IMR-90 (cell line): ENCODE data around the gene TNS1. TPM values are rescaled to one million over a fixed set of nuclear protein-coding genes. Genes with fewer than 3 reads are reported as not detected.

Experiments
- ATAC-seq: fragments of 200-7000 bp; cut with Tn5 transposase; 2 replicates; pipeline ENCODE4 v1.9.1; 2020; ENCODE audit warnings: low read depth, mild to moderate bottlenecking, moderate library complexity
- BruUV-seq: library from RNA; stranded (reverse); fragments of 400-500 nt; replicated peaks from 2 replicates; lab custom pipeline; 2021; lab: Mats Ljungman, UMichigan
- CTCF ChIA-PET: fragments of 300-600 bp; formaldehyde crosslinking; extraction: SDS; loops from one replicate; lab custom pipeline; 2021; ENCODE audit warnings: antibody characterized with exemption; lab: Yijun Ruan, JAX
- POLR2A ChIA-PET: fragments of 300-600 bp; sonication (Branson Sonifier 250); formaldehyde crosslinking; loops from one replicate; lab custom pipeline; 2022; ENCODE audit warnings: antibody characterized with exemption; ENCODE audit not compliant: unreplicated experiment; lab: Charles Lee
- DNase-seq: peaks from one replicate; pipeline ENCODE4 v3.0.0; 2013
- H2AFZ ChIP-seq: replicated peaks from 2 replicates; pipeline ENCODE3; 2013; ENCODE audit warnings: low read length, mild to moderate bottlenecking; ENCODE audit not compliant: poor library complexity
- H2AK5ac ChIP-seq: 2 replicates; pipeline ENCODE4 v1.6.1; 2013; ENCODE audit warnings: low read depth, low read length, inconsistent platforms
- H2AK9ac ChIP-seq: replicated peaks from 2 replicates; pipeline ENCODE3; 2013; ENCODE audit warnings: mild to moderate bottlenecking, low read depth, low read length, moderate library complexity; ENCODE audit not compliant: poor library complexity
- H2BK120ac ChIP-seq: 2 replicates; pipeline ENCODE4 v1.6.1; 2013; ENCODE audit warnings: low read depth, low read length, inconsistent platforms
- H2BK15ac ChIP-seq: 3 replicates; pipeline ENCODE4 v1.6.1; 2013; ENCODE audit warnings: low read depth, low read length, inconsistent platforms
- H2BK20ac ChIP-seq: 2 replicates; pipeline ENCODE4 v1.6.1; 2013; ENCODE audit warnings: low read depth, mild to moderate bottlenecking, inconsistent platforms, low read length, moderate library complexity
- H2BK5ac ChIP-seq: 2 replicates; pipeline ENCODE4 v1.6.1; 2013; ENCODE audit warnings: mild to moderate bottlenecking, low read depth, low read length, inconsistent platforms; ENCODE audit not compliant: poor library complexity, severe bottlenecking
- H3K14ac ChIP-seq: replicated peaks from 2 replicates; pipeline ENCODE4 v1.6.1; 2013; ENCODE audit warnings: low read depth, low read length, inconsistent platforms
- H3K18ac ChIP-seq: 2 replicates; pipeline ENCODE4 v1.6.1; 2013; ENCODE audit warnings: low read depth, low read length, control low read depth
- H3K23ac ChIP-seq: 2 replicates; pipeline ENCODE4 v1.6.1; 2013; ENCODE audit warnings: low read depth, low read length, inconsistent platforms
- H3K27ac ChIP-seq: 2 replicates; pipeline ENCODE4 v1.5.1; 2013; ENCODE audit warnings: mild to moderate bottlenecking, control low read depth, low read length; ENCODE audit not compliant: insufficient read depth
- H3K27me3 ChIP-seq: 2 replicates; pipeline ENCODE4 v1.6.1; 2013; ENCODE audit warnings: low read length; ENCODE audit not compliant: control insufficient read depth, insufficient read depth
- H3K36me3 ChIP-seq: 2 replicates; pipeline ENCODE4 v1.6.1; 2013; ENCODE audit warnings: low read length, mixed read lengths; ENCODE audit not compliant: control insufficient read depth, insufficient read depth
- H3K4ac ChIP-seq: 2 replicates; pipeline ENCODE4 v1.6.1; 2013; ENCODE audit warnings: low read depth, low read length, inconsistent platforms
- H3K4me1 ChIP-seq: 2 replicates; pipeline ENCODE4 v1.6.1; 2013; ENCODE audit warnings: low read length, mixed read lengths; ENCODE audit not compliant: control insufficient read depth, insufficient read depth
- H3K4me2 ChIP-seq: 2 replicates; pipeline ENCODE4 v1.6.1; 2013; ENCODE audit warnings: low read depth, mild to moderate bottlenecking, control low read depth, low read length, moderate library complexity
- H3K4me3 ChIP-seq: 2 replicates; pipeline ENCODE4 v1.5.1; 2013; ENCODE audit warnings: low read depth, mild to moderate bottlenecking, control low read depth, low read length, moderate library complexity; ENCODE audit not compliant: insufficient read depth
- H3K56ac ChIP-seq: 2 replicates; pipeline ENCODE4 v1.6.1; 2013; ENCODE audit warnings: low read length, inconsistent platforms; ENCODE audit not compliant: insufficient read depth; ENCODE audit errors: extremely low read depth
- H3K79me1 ChIP-seq, 2 experiments: 2 replicates each; pipeline ENCODE4 v1.6.1; 2013; ENCODE audit warnings: low read length in 2 of 2, inconsistent platforms in 1 of 2, low read depth in 1 of 2
- H3K9ac ChIP-seq: 2 replicates; pipeline ENCODE4 v1.6.1; 2013; ENCODE audit warnings: low read depth, low read length, control low read depth
- H3K9me1 ChIP-seq: 2 replicates; pipeline ENCODE4 v1.6.1; 2013; ENCODE audit warnings: low read length, inconsistent platforms; ENCODE audit not compliant: insufficient read depth
- H3K9me3 ChIP-seq: 2 replicates; pipeline ENCODE4 v1.6.1; 2013; ENCODE audit warnings: low read length; ENCODE audit not compliant: control insufficient read depth, insufficient read depth
- H4K20me1 ChIP-seq: 2 replicates; pipeline ENCODE4 v1.6.1; 2013; ENCODE audit warnings: low read length, inconsistent platforms; ENCODE audit not compliant: insufficient read depth
- H4K5ac ChIP-seq: 2 replicates; pipeline ENCODE4 v1.6.1; 2013; ENCODE audit warnings: mild to moderate bottlenecking, low read depth, low read length, control low read depth
- H4K8ac ChIP-seq, 2 experiments: 2 replicates each; pipeline ENCODE4 v1.6.1; 2013; ENCODE audit warnings: low read depth in 2 of 2, low read length in 2 of 2, control low read depth in 1 of 2, inconsistent platforms in 1 of 2
- H4K91ac ChIP-seq: 2 replicates; pipeline ENCODE4 v1.6.1; 2013; ENCODE audit warnings: low read depth, low read length, inconsistent platforms; ENCODE audit not compliant: insufficient read depth
- BHLHE40 ChIP-seq: fragments of 150-350 bp; IDR thresholded peaks from 2 replicates; pipeline ENCODE4 v1.6.1; 2016; ENCODE audit warnings: mild to moderate bottlenecking, low read depth, low read length
- CEBPB ChIP-seq: IDR thresholded peaks from 2 replicates; pipeline ENCODE4 v1.6.1; 2012; ENCODE audit warnings: low read depth, low read length, improper control_type of control experiment
- CHD1 ChIP-seq: IDR thresholded peaks from 2 replicates; pipeline ENCODE4 v1.6.1; 2012; ENCODE audit warnings: low read depth, low read length, improper control_type of control experiment
- CTCF ChIP-seq: conservative IDR thresholded peaks from 2 replicates; pipeline ENCODE4 v1.5.1; 2012; ENCODE audit warnings: mild to moderate bottlenecking, low read depth, low read length, improper control_type of control experiment
- ELK1 ChIP-seq: fragments of 150-350 bp; IDR thresholded peaks from 2 replicates; pipeline ENCODE4 v1.6.1; 2016; ENCODE audit warnings: low read depth, mild to moderate bottlenecking, low read length, moderate library complexity, borderline replicate concordance
- FOS ChIP-seq: fragments of 150-350 bp; IDR thresholded peaks from 2 replicates; pipeline ENCODE4 v1.6.1; 2016; ENCODE audit warnings: low read depth, low read length
- MAFK ChIP-seq: IDR thresholded peaks from 2 replicates; pipeline ENCODE4 v1.6.1; 2012; ENCODE audit warnings: low read depth, low read length, improper control_type of control experiment
- NFE2L2 ChIP-seq: fragments of 150-350 bp; IDR thresholded peaks from 2 replicates; pipeline ENCODE4 v1.6.1; 2016; ENCODE audit warnings: low read depth, mild to moderate bottlenecking, low read length
- POLR2A ChIP-seq: IDR thresholded peaks from 2 replicates; pipeline ENCODE4 v1.6.1; 2012; ENCODE audit warnings: mild to moderate bottlenecking, low read depth, low read length
- RCOR1 ChIP-seq: IDR thresholded peaks from 2 replicates; pipeline ENCODE4 v1.6.1; 2012; ENCODE audit warnings: mild to moderate bottlenecking, low read length, improper control_type of control experiment; ENCODE audit not compliant: insufficient replicate concordance
- RFX5 ChIP-seq: IDR thresholded peaks from 2 replicates; pipeline ENCODE4 v1.8.0; 2012; ENCODE audit warnings: low read depth, mild to moderate bottlenecking, low read length, moderate library complexity
- USF2 ChIP-seq: fragments of 150-350 bp; IDR thresholded peaks from 2 replicates; pipeline ENCODE4 v1.6.1; 2017; ENCODE audit warnings: mild to moderate bottlenecking, antibody characterized with exemption, low read length, low read depth
- WGBS, 2 experiments: methylation state at CpG; one replicate each; pipeline versions ENCODE4 v1.1.5 to v1.1.7; 2013; ENCODE audit warnings: missing lambda C conversion rate in 2 of 2; ENCODE audit not compliant: insufficient read length in 1 of 2; ENCODE audit errors: extremely low coverage in 2 of 2; 5-methylcytosine and 5-hydroxymethylcytosine counted together
- dilution Hi-C: fragments of 300-500 bp; cut with HindIII; formaldehyde crosslinking; loops from one replicate; pipeline ENCODE4 v1.14.3; 2018; ENCODE audit warnings: low sequenced_read_pairs; ENCODE audit not compliant: unreplicated experiment
- in situ Hi-C: fragments of 300-500 bp; cut with MboI; formaldehyde crosslinking; loops from 3 replicates; pipeline ENCODE4 v1.14.3; 2019; ENCODE audit warnings: low sequenced_read_pairs, inconsistent platforms, mixed read lengths
- intact Hi-C: fragments of 100-400 bp; cut with micrococcal nuclease; formaldehyde crosslinking; loops from 2 replicates; pipeline ENCODE4 v1.10.0; 2022
- polyA plus RNA-seq, 3 experiments: library from polyadenylated mRNA; depleted of rRNA; stranded (reverse); fragments of >200 nt; gene quantifications; 2 replicates each; pipeline ENCODE4 v1.2.3, GENCODE V29; 2012; ENCODE audit warnings: low replicate concordance in 1 of 3
- total RNA-seq: library from RNA; depleted of rRNA; stranded (reverse); fragments of >200 nt; gene quantifications from 2 replicates; pipeline ENCODE4 v1.2.3, GENCODE V29; 2012

Gene TNS1
- total and polyA plus RNA-seq, 2 of the 4 experiments (the other 2 are of a cell fraction): 41.1 to 45.2 TPM

DNA sequence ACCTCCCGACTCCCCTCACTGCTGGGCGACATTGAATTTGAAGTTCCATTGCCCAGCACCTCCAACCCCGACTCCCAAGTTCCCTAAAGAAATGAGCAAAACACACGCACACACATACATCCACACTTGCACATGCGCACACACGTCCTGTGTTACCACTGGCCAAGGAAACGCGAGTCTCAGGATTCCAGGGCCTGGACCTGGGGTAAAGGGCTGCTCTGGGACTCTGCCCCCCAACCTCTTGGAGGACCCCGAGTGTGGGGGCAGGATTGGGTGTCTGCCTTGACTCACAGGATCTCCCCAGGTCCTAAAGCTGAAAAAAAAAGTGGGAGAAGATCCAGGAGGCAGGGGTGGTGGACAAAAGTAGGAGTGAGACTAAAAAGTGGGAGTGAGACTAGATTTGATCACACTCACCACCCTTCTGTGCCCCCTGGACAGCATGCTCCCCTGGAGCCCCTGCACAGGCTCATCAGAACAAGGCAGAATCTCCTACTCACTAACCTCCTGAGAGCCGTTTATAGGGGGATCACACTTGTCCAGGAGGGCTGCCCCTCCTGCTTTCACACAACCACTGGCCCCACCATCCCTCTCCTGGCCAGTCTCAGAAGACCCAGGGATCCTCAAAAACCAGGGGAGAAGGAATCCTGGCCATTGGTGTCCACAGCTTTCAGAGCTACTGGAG is 202.2 kb downstream of the TNS1 start:
- no peak for ATAC-seq
- Histone ChIP-seq H2AK9ac (no peak overlapping the region), H3K9ac (no peak overlapping the region), H2AFZ (no peak overlapping the region), H2BK15ac (no peak overlapping the region), H3K4ac (no peak overlapping the region), H3K4me1 (peaks cover 3% of the 10 kb centered on the region; the same call in 1 of the 2 replicates), H3K9me1 (peaks cover 14% of the 10 kb centered on the region), H2AK5ac (no peak overlapping the region), H4K5ac (no peak overlapping the region), H3K14ac (no peak overlapping the region), H3K36me3 (peaks cover 47% of the 10 kb centered on the region), H2BK120ac (no peak overlapping the region), H3K27me3 (no peaks in the 10 kb centered on the region), H3K56ac (no peak overlapping the region), H2BK20ac (no peak overlapping the region), H4K91ac (no peak overlapping the region), H3K23ac (no peak overlapping the region), H3K27ac (no peak overlapping the region), H3K79me1 (peaks cover 2 to 7% of the 10 kb centered on the region in 2 experiments; a peak in 3 of 4 replicates), H3K18ac (no peak overlapping the region), H3K4me2 (no peak overlapping the region), H3K4me3 (no peak overlapping the region), H2BK5ac (no peak overlapping the region), H4K8ac (no peak overlapping the region), H4K20me1 (peaks cover 19% of the 10 kb centered on the region), H3K9me3 (no peaks in the 10 kb centered on the region)
- no TSS peak for BruUV-seq
- no peak for TF ChIP-seq POLR2A
- TF ChIP-seq CHD1: no peak
- TF ChIP-seq ELK1: no peak
- TF ChIP-seq CEBPB: no peak
- TF ChIP-seq RFX5: no peak
- no peak for TF ChIP-seq CTCF
- no peak for TF ChIP-seq USF2
- TF ChIP-seq FOS: no peak
- no peak for TF ChIP-seq MAFK
- no peak for TF ChIP-seq BHLHE40
- TF ChIP-seq NFE2L2: no peak
- TF ChIP-seq RCOR1: no peak
- CTCF ChIA-PET: interaction anchor here (1.1 kb wide), 1 partner anchor 15 kb away, joined by 3 read pairs; no protein-coding TSS in a partner anchor
- in situ Hi-C loops (no loop called here), intact Hi-C loops (no loop called here), dilution Hi-C loops (no loop called here)
- WGBS, 2 experiments: 90% methylated on average over 3 of the region's 10 CpGs; no CpG with 5 or more reads in 1 of the 2 experiments
- POLR2A ChIA-PET: no interaction called here
- no peak for DNase-seq
